ENCODE measurements around the gene FRMD5.

Gene FRMD5

DNA sequence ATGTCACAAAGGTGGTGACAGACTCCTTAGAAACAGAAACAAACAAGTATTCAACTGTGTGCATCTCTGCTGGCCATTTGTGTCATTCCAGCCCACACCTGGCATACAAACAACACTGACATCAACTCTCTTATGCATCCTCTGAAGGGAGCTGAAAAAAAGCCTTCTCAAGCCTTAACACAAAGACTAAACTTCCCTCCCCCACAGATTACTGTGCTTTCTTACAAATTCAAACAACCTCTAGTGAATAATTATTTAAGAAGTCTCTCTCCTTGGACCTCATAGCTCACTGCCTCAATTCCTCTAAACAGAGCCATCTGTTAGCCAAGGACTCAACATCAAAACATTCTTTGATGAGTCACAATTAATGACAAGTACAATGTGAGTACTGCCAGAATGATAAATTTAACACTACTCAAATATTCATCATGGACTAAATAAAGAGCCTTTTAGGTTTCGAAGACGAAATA is 236.2 kb downstream of the FRMD5 start:
- DNase-seq, result no peak

DNA sequence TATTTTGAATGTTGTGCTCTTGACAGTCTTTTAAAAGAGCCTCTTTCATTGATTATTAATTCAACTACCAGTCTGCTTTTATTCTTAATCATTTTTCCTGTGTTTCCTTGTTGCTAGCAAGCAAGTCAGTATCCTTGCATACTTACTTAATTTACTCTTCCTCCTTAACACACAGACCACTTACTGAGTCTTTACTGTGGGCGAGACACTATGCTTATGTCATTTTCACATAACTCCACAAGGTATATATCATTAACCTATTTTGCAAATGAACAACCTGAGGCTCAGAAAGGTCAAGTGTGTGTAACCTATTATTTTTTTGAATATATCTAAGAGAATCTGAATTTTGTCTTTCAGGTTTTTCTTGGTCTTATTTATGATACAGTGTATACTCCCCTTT is 237.3 kb downstream of the FRMD5 start:
- no peak for DNase-seq

DNA sequence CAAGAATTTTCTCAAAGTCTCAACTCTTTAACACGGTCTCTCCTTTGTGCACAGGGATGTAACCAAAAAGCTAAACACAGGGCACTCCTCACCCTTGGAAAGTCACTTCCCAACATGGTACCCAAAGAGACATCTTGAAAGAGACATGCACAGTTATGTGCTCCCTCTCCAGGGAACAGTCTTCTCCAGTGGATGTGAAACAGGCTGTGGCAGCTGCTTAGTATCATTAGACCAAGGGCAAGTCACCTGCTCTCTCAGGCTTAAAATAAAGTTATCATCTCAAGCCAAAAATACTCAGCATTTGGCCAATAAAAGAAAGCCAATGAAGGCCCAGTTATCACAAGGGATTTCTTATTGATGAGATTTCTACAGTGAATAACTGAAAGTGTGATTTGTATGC is 239.9 kb downstream of the FRMD5 start:
- no peak for DNase-seq

GRCh38 chr15:43954181-43954621 is 240.9 kb downstream of the FRMD5 start:
- DNase-seq, result no peak

GRCh38 chr15:43953402-43953801 is 241.7 kb downstream of the FRMD5 start:
- no peak for DNase-seq

GRCh38 chr15:43950531-43950930 is 244.5 kb downstream of the FRMD5 start:
- no peak for DNase-seq

GRCh38 chr15:43948691-43949325 is 246.3 kb downstream of the FRMD5 start:
- DNase-seq, result no peak

DNA sequence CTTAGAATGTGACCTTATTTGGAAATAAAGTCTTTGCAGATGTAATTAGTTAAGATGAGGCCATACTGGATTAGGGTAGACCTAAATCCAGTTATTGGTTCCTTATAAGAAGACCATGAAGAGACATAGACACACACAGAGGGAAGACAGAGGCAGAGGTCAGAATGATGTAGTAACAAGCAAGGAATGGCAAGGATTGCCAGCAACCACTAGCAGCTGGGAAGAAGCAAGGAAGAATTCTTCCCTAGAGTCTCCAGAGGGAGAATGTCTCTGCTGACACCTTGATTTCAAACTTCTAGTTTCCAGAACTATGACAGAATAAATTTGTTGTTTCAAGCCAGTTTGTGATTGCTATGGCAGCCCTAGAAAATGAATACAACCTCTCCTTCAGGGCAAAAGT is 251.6 kb downstream of the FRMD5 start:
- DNase-seq, result no peak

DNA sequence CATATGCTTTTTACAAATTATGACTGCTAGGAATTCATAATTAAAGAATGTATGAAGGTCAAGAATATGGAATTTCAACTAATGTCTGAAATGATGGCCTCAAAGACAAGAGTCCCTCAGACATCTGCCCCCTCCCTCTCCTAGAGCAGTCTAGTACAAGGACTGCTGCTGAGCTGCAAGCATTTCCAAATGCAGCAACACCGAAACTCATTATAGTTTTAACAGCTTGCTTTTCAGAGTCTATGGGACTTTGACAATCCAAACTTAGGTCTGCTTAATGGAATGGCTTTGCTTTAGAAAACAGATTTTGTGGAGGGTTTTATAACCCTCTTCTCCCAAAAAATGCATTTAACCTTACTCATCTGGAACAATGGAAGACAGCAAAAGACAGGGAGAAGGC is 252.9 kb downstream of the FRMD5 start:
- DNase-seq, result no peak

- DNase-seq, result no peak
These were observed 253.5 kb downstream of the FRMD5 start for GRCh38 chr15:43941555-43941954.

DNA sequence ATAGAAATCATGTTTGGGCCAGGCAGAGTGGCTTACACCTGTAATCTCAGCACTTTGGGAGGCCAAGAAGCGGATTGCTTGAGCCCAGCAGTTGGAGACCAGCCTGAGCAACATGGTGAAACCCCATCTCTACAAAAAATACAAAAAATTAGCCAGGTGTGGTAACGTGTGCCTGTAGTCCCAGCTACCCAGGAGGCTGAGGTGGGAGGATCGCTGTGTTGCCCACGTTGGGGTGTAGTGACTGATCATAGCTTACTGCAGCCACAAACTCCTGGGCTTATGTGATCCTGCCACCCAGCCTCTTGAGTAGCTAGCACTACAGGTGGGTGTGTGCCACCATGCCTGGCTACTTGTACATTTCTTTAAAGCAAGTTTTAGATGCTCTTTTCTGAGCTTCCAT is 254.0 kb downstream of the FRMD5 start:
- DNase-seq, result no peak

DNA sequence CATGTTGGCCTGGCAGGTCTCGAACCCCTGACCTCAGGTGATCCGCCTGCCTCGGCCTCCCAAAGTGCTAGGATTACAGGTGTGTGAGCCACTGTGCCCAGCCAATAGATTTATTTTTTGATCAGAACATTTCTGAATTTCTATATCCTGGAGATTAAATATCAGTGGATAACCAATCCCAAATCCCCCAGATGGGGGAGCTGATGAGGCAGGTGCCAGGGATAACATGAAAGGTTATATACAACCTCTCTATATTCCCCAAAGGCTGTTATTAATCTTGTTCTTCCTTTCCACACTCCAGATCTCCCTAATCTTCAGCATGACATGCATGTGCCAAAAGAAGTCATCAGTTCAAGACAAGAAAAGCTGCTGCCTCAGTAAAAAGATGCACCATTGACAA is 256.0 kb downstream of the FRMD5 start:
- DNase-seq, result no peak

DNA sequence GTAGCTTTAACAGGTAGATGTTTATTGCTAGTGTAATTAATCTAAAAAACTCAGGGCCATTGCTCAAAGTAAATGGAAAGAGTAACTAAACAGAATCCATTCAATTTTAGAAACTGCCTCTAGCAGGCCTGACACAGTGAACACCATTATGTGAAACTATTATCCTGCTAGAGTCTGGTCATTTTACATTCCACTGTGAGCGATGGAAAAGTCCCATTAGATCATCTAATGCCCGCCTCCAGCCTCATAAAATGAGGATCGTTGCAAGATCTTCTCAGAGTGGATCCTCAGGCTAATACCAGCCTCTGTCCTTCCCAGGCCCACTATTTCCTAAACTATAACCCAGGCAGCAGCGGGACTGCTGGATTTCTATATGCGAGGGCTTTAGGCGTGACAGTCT is 260.6 kb downstream of the FRMD5 start:
- DNase-seq, result no peak

DNA sequence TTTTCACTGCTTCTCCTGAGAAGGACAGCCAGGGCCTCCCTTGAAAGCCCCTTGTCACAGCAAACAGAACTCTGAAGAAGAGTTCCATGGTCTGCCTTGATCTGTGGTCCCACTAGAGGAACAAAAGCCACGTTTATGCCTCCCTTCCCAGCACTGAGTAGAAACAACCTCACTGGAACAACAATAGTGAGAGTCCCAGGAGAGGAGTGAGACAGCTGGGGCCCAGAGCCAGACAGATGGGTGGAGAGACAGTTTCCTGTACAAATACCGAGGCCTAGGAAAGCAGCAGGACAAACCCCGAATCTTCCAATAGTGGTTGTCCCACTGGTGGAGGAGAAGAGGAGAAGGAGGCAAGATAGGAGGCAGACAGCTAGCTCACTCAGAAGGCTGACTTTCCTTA is 262.2 kb downstream of the FRMD5 start:
- DNase-seq, result no peak

GRCh38 chr15:43931790-43932435 is 263.2 kb downstream of the FRMD5 start:
- no peak for DNase-seq

- DNase-seq, result no peak
These were observed 264.0 kb downstream of the FRMD5 start for GRCh38 chr15:43931119-43931518.

GRCh38 chr15:43930556-43930955 is 264.5 kb downstream of the FRMD5 start:
- DNase-seq, result no peak

DNA sequence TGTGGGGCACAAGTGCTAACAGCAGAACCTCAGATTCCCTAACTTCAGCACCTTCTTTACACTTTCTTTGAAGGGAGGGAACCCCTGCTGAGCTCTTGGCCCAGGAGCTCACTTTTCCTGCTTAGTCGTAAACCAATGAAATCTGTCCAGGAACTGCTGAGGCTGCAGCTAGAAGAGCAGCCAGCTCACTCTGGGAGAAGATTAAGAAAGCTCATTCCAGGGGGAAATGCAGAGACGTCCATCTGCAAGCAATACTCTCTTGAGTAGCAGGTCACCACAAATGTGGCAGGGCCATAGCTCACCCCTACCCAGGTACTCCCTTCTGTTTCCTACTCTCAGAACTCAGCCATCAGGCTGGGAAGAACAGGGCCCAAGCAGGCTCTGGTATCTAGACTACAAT is 265.0 kb downstream of the FRMD5 start:
- DNase-seq, result no peak

GRCh38 chr15:43928152-43928551 is 266.9 kb downstream of the FRMD5 start:
- no peak for DNase-seq

GRCh38 chr15:43927203-43927602 is 267.9 kb downstream of the FRMD5 start:
- DNase-seq, result no peak

- no peak for DNase-seq
These were observed 271.5 kb downstream of the FRMD5 start for GRCh38 chr15:43923553-43923952.

DNA sequence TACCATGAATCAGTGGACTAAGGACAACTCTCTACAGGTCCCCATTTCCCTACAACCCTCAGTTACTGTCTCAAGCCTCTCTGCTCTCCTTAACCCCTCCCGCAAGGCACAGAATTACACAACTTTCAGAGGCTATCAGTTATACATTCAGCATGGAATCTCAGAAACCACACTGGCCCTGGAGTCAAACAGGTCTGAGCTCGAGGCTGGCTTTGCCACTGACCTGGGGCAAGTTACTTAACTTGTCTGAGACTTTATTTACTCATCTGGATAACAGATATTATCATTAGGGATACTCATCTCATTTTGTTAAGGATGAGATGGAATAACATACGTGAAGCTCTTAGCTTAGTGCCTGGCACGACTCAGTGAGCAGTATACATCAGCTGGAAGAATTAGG is 273.1 kb downstream of the FRMD5 start:
- DNase-seq, result no peak

DNA sequence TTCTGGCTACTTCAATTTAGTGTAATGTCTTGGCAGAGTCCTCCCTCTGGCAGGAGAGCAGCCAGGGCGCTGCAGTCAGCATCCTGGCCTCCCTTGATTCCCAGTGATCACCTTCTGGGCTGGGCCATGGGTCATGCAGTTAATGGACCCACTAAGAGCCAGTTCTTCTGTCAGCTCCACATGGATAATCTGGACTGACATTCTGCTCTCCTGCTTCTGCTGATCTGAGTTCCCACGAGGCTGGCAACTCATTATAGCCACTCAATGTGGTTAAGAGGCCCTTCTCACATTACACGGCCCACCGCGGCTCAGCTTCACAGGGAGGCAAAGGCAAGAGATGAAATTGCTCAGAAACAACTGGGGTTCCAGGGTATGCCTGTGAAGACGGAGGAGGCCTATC is 274.3 kb downstream of the FRMD5 start:
- no peak for DNase-seq

DNA sequence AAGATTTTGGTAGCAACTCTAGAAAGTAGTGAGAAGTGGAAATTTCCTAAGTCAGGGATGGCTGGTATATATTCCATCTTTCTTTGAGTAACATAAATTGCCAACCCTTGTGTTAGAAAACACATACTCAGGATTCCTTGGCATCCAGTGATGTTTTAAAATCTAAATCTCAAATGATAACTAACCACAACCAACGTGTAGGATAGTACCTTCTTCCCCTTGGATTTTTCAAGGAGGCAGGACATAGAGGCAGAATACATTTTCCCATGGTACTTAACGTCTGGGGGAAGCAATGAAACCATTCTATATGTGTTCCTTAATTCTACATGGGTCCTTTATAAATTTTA is 274.8 kb downstream of the FRMD5 start:
- no peak for DNase-seq
